Adrenal gland (tissue), 12 donors: Measurements from ENCODE around the gene SMPD3. TPM values are rescaled to one million over a fixed set of nuclear protein-coding genes. Genes with fewer than 3 reads are reported as not detected.

Source experiments
- DNase-seq, 7 donors: peaks; one replicate each; pipeline ENCODE4 v3.0.0-alpha.2; 2019 to 2020
- H3K27ac ChIP-seq, 5 donors: fragments of 200-600 bp; sonication (generic) in 4 of 5; 1 replicate in 3 of 5; 2 replicates in 2 of 5; pipeline versions ENCODE4 v1.5.1 to v1.8.0; 2016 to 2020; ENCODE audit warnings: mild to moderate bottlenecking in 1 of 5
- H3K27me3 ChIP-seq: fragments of 200-600 bp; 2 replicates; pipeline ENCODE4 v1.8.0; 2021
- H3K36me3 ChIP-seq, 2 donors: fragments of 200-600 bp; replicated peaks in 1 of 2; 1 replicate in 1 of 2; 2 replicates in 1 of 2; pipeline versions ENCODE4 v1.5.1 to v1.8.0; 2018 to 2022
- H3K4me1 ChIP-seq, 2 donors: fragments of 200-600 bp; replicated peaks in 1 of 2; 1 replicate in 1 of 2; 2 replicates in 1 of 2; pipeline versions ENCODE4 v1.5.1 to v1.8.0; 2018 to 2021
- H3K4me3 ChIP-seq, 4 donors: fragments of 200-600 bp; sonication (generic) in 3 of 4; one replicate each; pipeline ENCODE4 v1.5.1; 2016 to 2018
- H3K9me3 ChIP-seq, 3 donors: fragments of 200-600 bp; sonication (generic) in 1 of 3; replicated peaks in 1 of 3; 1 replicate in 2 of 3; 2 replicates in 1 of 3; pipeline versions ENCODE4 v1.5.1 to v1.8.0; 2016 to 2021
- POLR2A ChIP-seq, 2 donors: fragments of 450-650 bp; IDR thresholded peaks; one replicate each; pipeline ENCODE4 v1.6.1; 2017; ENCODE audit warnings: antibody characterized with exemption in 2 of 2, mild to moderate bottlenecking in 2 of 2, moderate library complexity in 1 of 2
- WGBS, 4 donors: extraction: QIAGEN DNeasy Blood & Tissue Kit in 2 of 4; methylation state at CpG; one replicate each; pipeline versions ENCODE4 v1.1.5 to v1.1.7; 2013 to 2017; 5-methylcytosine and 5-hydroxymethylcytosine counted together
- intact Hi-C, 2 donors: fragments of 100-400 bp; cut with DNase I; formaldehyde crosslinking; loops; one replicate each; pipeline versions ENCODE4 v1.14.1 to v1.15.0; 2022 to 2023
- polyA plus RNA-seq, 3 donors: library from polyadenylated mRNA; stranded (reverse); fragments of 200-250 nt in 2 of 3; fragments of 350-450 nt in 1 of 3; fragmentation: Illumina TruSeq in 1 of 3; extraction: RNeasy Lipid Tissue Mini Kit (QIAGEN cat#74804) in 1 of 3; gene quantifications; one replicate each; pipeline ENCODE4 v1.2.3, GENCODE V29; 2013 to 2014
- total RNA-seq, 9 donors: library from RNA; depleted of rRNA in 4 of 9; stranded (reverse); fragments of >200 nt in 4 of 9; fragments of 120-200 nt in 1 of 9; fragmentation: NEBNext Ultra II Directional in 1 of 9; extraction: Animal tissue kit (Norgen Biotek cat#: 25700) in 1 of 9; gene quantifications; one replicate each; pipeline versions ENCODE4 v1.1.0 to v1.2.4, GENCODE V29; 2013 to 2023
- TF ChIP-seq, protein P1 (sequence below), 6 experiments: fragments of 450-650 bp in 4 of 6; fragments of 200-600 bp in 2 of 6; sonication (generic) in 1 of 6; IDR thresholded peaks; 1 replicate in 5 of 6; 2 replicates in 1 of 6; pipeline versions ENCODE4 v1.5.1 to v1.8.0; 2016 to 2021; ENCODE audit warnings: antibody characterized with exemption in 6 of 6, mild to moderate bottlenecking in 2 of 6, moderate library complexity in 1 of 6
- donor health status: healthy with polysubstance abuse.
- donor health status: Bipolar disorder and iron deficiency.
- donor health status: DM: yes; HTN: yes; CAD: no.
- donor health status: DM: no; HTN: no; CAD: no.
- donor health status: DM: no; HTN: no; CAD: no.
- donor health status: DM: yes; HTN: yes; CAD: no.

Gene SMPD3
- total and polyA plus RNA-seq, 12 donors: 0.32 to 7.8 (median 1.2) TPM; not detected in 2

DNA sequence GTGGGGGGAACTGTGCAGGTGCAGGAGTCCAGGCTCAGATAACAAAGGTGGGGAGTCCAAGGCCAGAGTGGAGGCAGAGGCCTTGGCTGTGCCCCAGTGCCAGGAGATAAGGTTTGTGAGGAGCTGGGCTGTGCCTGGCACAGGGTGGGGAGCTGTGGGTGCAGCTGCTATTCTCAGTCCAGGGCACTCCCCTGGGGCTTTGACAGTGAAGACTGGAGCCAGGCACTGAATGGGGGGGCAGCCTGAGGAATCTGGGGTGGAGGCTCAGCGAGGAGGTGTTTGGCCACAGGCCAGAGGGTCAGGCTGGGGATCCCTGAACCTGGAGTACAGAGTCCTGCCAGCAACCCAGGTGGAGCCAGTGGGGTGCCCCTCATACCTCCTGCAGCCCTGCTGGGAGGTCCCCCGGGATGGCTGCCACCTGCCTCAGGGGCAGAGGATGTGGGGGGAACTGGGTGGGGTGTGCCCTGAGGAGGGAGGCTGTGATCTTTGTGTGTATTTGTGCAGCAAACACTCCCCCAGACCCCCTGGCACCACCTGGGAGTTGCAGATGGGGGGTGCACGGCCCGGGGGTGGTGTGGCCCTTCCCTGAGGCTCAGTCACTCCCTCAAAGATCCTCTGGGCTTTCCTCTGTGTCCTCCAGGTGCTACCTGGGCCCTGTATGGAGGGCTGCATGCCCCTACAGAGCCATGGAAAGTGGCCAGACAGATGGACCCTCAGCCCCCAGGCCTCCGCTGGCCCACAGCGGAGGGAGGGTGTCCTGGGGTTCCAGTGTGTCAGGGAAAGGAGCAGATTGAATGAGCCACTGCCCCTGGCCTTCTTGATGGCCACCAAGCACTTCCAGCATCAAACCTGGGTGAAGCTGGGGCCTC is 44.5 kb upstream of the SMPD3 start:
- no peak overlapping the region for H3K27ac ChIP-seq
- no peak overlapping the region for H3K4me3 ChIP-seq
- no peaks in the 10 kb centered on the region for H3K27me3 ChIP-seq
- H3K36me3 ChIP-seq: no peaks in the 10 kb centered on the region
- DNase-seq: no peak
- intact Hi-C loops: no loop called here
- no peaks in the 10 kb centered on the region for H3K9me3 ChIP-seq
- H3K4me1 ChIP-seq: no peaks in the 10 kb centered on the region
- TF ChIP-seq POLR2A (IDR thresholded peaks at IDR 0.05): no peak
- TF ChIP-seq, protein P1, sequence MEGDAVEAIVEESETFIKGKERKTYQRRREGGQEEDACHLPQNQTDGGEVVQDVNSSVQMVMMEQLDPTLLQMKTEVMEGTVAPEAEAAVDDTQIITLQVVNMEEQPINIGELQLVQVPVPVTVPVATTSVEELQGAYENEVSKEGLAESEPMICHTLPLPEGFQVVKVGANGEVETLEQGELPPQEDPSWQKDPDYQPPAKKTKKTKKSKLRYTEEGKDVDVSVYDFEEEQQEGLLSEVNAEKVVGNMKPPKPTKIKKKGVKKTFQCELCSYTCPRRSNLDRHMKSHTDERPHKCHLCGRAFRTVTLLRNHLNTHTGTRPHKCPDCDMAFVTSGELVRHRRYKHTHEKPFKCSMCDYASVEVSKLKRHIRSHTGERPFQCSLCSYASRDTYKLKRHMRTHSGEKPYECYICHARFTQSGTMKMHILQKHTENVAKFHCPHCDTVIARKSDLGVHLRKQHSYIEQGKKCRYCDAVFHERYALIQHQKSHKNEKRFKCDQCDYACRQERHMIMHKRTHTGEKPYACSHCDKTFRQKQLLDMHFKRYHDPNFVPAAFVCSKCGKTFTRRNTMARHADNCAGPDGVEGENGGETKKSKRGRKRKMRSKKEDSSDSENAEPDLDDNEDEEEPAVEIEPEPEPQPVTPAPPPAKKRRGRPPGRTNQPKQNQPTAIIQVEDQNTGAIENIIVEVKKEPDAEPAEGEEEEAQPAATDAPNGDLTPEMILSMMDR (IDR thresholded peaks at IDR 0.05): no peak
- 60 to 86% (median 77%) methylated on average over 1 to 6 of the region's 6 CpGs; no CpG with 5 or more reads in 1 of the 4 donors for WGBS, 4 donors

DNA sequence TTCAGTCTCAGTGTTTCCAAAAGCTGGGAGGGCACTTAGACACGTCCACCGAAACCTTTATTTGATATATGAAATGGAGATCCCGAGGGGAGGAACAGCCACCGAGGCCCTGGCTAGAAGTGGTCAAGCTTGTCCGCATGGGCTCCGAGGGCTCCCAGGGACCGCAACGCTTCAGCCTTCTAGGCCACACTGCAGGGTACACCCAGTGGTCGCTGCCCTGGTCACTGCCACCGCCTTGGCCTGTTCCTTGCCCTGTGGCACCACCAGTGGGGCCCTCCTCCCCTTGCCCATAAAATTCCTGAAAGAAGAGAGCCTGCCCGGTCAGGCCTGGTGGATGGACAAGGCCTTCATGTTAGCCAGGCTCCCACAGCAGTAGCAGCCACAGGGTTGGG is 43.8 kb upstream of the SMPD3 start:
- intact Hi-C loops: no loop called here
- WGBS, 4 donors: 90 to 96% (median 93%) methylated on average over 8 to 11 of the region's 11 CpGs
- DNase-seq: no peak
- no peak overlapping the region for H3K4me3 ChIP-seq
- no peaks in the 10 kb centered on the region for H3K27me3 ChIP-seq
- H3K9me3 ChIP-seq: no peaks in the 10 kb centered on the region
- H3K36me3 ChIP-seq: no peaks in the 10 kb centered on the region
- TF ChIP-seq, protein P1 (IDR thresholded peaks at IDR 0.05): no peak
- TF ChIP-seq POLR2A (IDR thresholded peaks at IDR 0.05): no peak
- no peaks in the 10 kb centered on the region for H3K4me1 ChIP-seq
- no peak overlapping the region for H3K27ac ChIP-seq

DNA sequence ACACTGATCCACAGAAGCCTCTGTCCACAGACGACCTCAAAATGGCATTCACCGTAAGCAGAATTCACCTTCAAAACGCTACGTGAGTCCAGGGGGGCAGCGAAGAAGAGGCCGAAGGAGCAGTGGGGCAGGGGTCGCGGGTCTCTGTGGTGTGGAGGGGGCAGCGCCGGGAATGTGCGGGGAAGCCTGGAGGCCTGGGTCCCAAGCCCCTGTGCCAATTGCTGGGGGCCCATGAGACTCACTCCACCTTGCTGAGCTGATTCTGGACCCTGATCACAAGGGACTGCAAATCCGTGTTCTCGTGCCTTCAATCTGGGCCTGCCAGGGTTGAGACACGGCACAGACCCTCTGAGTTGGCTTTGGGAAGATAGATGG is 43.3 kb upstream of the SMPD3 start:
- H3K4me1 ChIP-seq: no peaks in the 10 kb centered on the region
- H3K27ac ChIP-seq: no peak overlapping the region
- intact Hi-C loops: no loop called here
- TF ChIP-seq, protein P1 (IDR thresholded peaks at IDR 0.05): no peak
- TF ChIP-seq POLR2A (IDR thresholded peaks at IDR 0.05): no peak
- H3K9me3 ChIP-seq: no peaks in the 10 kb centered on the region
- DNase-seq: no peak
- WGBS, 4 donors: 78 to 93% (median 90%) methylated on average over 12 to 14 of the region's 14 CpGs
- H3K27me3 ChIP-seq: no peaks in the 10 kb centered on the region
- H3K36me3 ChIP-seq: no peaks in the 10 kb centered on the region
- no peak overlapping the region for H3K4me3 ChIP-seq

DNA sequence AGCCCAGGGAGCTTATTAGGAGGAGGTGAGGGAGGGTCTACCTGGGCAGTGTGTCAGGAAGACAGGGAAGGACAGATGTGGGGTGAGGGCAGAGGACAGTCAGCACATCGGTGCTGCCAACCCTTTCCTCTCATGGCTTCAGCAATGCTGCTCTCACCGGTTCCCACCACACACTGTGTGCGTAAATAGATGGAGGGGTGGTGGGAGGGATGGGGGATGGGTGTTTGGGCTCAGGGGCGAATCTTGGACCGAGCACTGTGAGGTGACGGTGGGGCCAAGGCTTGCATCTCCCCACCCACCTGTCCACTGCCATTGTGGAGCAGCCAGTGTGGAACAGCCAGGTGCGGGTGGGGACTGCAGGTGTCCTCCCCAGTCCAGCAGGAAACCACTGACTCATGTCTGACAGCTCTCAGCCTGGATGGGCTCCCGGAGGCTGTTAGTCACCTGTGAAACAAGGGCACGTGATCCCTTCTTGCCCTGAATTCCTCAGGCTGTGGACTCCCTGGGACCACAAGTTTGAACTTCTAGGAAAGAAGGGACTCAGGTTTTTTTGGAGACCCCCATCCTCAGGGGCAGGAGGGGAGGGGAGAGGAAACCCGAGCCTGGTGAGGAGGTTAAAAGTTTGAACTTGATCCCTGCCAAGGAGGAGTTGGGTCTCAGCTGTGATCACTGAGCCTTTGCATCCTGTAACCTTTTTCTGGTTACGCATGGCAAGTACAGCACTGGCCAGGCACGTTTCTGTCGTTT is 42.7 kb upstream of the SMPD3 start:
- H3K4me3 ChIP-seq: no peak overlapping the region
- H3K9me3 ChIP-seq: no peaks in the 10 kb centered on the region
- H3K27me3 ChIP-seq: no peaks in the 10 kb centered on the region
- no peaks in the 10 kb centered on the region for H3K36me3 ChIP-seq
- DNase-seq: peak; percentile 62 to 87 (median 73)
- no peak overlapping the region for H3K27ac ChIP-seq
- 39 to 62% (median 44%) methylated on average over 9 to 13 of the region's 13 CpGs for WGBS, 4 donors
- no peaks in the 10 kb centered on the region for H3K4me1 ChIP-seq
- no peak for TF ChIP-seq POLR2A (IDR thresholded peaks at IDR 0.05)
- TF ChIP-seq, protein P1 (IDR thresholded peaks at IDR 0.05): no peak
- intact Hi-C loops: no loop called here
